ENCODE data around the gene PTPN1. TPM values are rescaled to one million over a fixed set of nuclear protein-coding genes. Genes with fewer than 3 reads are reported as not detected.

Gene PTPN1
- total and polyA plus RNA-seq, 2 donors (not counting 1 experiment from before 2014, with no cell fraction given), result 20.0 to 28.7 TPM

DNA sequence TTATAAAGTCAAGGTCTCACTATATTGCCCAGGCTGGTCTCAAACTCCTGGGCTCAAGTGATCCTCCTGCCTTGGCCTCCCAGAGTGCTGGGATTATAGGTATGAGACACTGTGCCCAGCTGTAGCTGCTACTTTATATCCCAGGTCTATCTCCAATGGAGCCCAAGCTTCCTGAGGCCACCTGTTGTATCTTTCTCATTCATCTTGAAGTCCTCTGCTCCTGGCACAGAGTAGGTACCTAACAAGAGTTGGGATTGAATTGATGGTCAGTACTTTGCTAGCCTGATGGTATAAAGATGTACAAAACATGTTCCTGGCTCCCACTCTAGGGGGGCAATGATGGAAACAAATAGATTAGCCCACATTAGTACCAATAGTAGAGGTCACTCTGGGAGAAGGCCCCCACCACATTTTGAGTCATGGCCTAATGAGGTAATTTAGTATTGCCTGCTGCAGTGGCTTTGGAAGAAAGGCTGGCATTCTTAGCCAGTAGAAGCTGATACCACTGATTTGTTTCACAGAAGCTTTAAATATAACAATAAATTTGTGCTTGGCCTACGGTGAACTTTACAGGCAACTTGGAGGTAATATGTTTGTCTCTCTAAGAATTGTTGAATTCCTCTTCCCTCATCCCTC, 5.4 kb downstream of the PTPN1 start:
- H3K9ac ChIP-seq (ENCODE audit: insufficient read depth, low read length), result no peak overlapping the region
- H3K27me3 ChIP-seq (ENCODE audit: control insufficient read depth, insufficient read depth, low read length), result no peaks in the 10 kb centered on the region
- H3K4me1 ChIP-seq (ENCODE audit: control insufficient read depth, extremely low read depth, insufficient read depth, low read length), result peaks cover 7% of the 10 kb centered on the region
- no peaks in the 10 kb centered on the region for H4K20me1 ChIP-seq (ENCODE audit: control insufficient read depth, extremely low read depth, insufficient read depth, low read length)
- H3K4me3 ChIP-seq (replicated peaks in 1 of 4; ENCODE audit: control extremely low read depth in 1 of 4, insufficient read depth in 1 of 4, low read depth in 3 of 4, low read length in 4 of 4), result no peak overlapping the region
- peak in 1 of 2 donors; percentile 50 for DNase-seq (ENCODE audit: low read depth in 2 of 2)
- no peak overlapping the region for H3K4me2 ChIP-seq (ENCODE audit: extremely low read depth, insufficient read depth, low read length)
- H3K9me3 ChIP-seq (ENCODE audit: control insufficient read depth, insufficient read depth, low read depth, low read length), result no peaks in the 10 kb centered on the region
- H2AFZ ChIP-seq (ENCODE audit: low read length), result no peak overlapping the region
- H3K79me2 ChIP-seq (ENCODE audit: control insufficient read depth, insufficient read depth, low read length), result peaks cover 99% of the 10 kb centered on the region
- H3K36me3 ChIP-seq (ENCODE audit: control insufficient read depth, insufficient read depth, low read length), result no peaks in the 10 kb centered on the region
- H3K27ac ChIP-seq (ENCODE audit: insufficient read depth, low read length), result no peak overlapping the region
- no peak for TF ChIP-seq EZH2 (IDR thresholded peaks at IDR 0.05; ENCODE audit: low read length, missing control alignments)
- TF ChIP-seq, protein P1, sequence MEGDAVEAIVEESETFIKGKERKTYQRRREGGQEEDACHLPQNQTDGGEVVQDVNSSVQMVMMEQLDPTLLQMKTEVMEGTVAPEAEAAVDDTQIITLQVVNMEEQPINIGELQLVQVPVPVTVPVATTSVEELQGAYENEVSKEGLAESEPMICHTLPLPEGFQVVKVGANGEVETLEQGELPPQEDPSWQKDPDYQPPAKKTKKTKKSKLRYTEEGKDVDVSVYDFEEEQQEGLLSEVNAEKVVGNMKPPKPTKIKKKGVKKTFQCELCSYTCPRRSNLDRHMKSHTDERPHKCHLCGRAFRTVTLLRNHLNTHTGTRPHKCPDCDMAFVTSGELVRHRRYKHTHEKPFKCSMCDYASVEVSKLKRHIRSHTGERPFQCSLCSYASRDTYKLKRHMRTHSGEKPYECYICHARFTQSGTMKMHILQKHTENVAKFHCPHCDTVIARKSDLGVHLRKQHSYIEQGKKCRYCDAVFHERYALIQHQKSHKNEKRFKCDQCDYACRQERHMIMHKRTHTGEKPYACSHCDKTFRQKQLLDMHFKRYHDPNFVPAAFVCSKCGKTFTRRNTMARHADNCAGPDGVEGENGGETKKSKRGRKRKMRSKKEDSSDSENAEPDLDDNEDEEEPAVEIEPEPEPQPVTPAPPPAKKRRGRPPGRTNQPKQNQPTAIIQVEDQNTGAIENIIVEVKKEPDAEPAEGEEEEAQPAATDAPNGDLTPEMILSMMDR (conservative IDR thresholded peaks at IDR 0.05 in 1 of 2, IDR thresholded peaks at IDR 0.05 in 1 of 2; ENCODE audit: low read depth in 1 of 2, low read length in 2 of 2), result no peak

- Histone ChIP-seq H3K4me2 (ENCODE audit: extremely low read depth, insufficient read depth, low read length) (no peak overlapping the region), H3K4me3 (replicated peaks in 1 of 4; ENCODE audit: control extremely low read depth in 1 of 4, insufficient read depth in 1 of 4, low read depth in 3 of 4, low read length in 4 of 4) (no peak overlapping the region), H3K4me1 (ENCODE audit: control insufficient read depth, extremely low read depth, insufficient read depth, low read length) (peaks cover 7% of the 10 kb centered on the region), H3K27ac (ENCODE audit: insufficient read depth, low read length) (no peak overlapping the region), H2AFZ (ENCODE audit: low read length) (no peak overlapping the region), H3K9me3 (ENCODE audit: control insufficient read depth, insufficient read depth, low read depth, low read length) (no peaks in the 10 kb centered on the region), H3K27me3 (ENCODE audit: control insufficient read depth, insufficient read depth, low read length) (no peaks in the 10 kb centered on the region), H3K9ac (ENCODE audit: insufficient read depth, low read length) (no peak overlapping the region), H3K36me3 (ENCODE audit: control insufficient read depth, insufficient read depth, low read length) (no peaks in the 10 kb centered on the region), H4K20me1 (ENCODE audit: control insufficient read depth, extremely low read depth, insufficient read depth, low read length) (no peaks in the 10 kb centered on the region), H3K79me2 (ENCODE audit: control insufficient read depth, insufficient read depth, low read length) (peaks cover 98% of the 10 kb centered on the region)
- DNase-seq (ENCODE audit: low read depth in 2 of 2), result no peak
- TF ChIP-seq EZH2 (IDR thresholded peaks at IDR 0.05; ENCODE audit: low read length, missing control alignments), result no peak
- TF ChIP-seq, protein P1 (conservative IDR thresholded peaks at IDR 0.05 in 1 of 2, IDR thresholded peaks at IDR 0.05 in 1 of 2; ENCODE audit: low read depth in 1 of 2, low read length in 2 of 2), result no peak
Measured at GRCh38 chr20:50516180-50516934, 6.2 kb downstream of the PTPN1 start.

DNA sequence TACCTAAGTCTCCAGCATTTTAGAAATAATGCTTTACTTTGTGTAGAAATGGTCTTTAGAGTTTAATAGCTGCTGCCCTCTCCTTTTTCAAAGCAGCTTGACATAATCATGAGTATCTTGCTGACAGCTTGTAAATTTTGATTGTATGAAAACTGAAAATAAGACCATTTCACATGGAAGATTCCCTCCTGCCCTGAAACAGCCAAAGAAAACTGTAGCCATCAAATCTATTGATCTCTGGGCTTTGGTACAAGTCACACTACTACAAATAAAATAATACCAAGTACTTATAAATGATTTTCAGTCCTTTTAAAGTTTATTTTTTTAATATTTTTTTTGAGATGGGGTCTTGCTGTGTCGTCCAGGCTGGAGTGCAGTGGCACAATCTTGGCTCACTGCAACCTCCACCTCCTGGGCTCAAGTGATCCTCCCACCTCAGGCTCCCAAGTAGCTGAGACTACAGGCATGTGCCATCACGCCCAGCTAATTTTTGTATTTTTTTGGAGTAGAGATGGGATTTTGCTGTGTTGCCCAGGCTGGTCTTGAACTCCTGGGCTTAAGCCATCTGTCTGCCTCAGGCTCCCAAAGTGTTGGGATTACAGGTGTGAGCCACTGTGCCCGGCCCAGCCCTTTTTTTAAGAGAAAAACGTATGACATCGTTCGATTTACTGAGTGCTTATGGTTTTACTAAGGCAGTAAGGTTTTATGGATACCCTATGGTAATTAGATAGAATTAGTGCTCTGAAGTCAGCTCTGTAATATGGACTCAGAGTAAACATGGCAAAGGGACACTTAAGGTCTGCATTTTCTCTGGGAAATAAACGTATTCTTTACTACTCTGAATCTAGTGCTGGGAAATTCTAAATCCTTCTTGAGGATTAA, 7.0 kb downstream of the PTPN1 start:
- TF ChIP-seq, protein P1 (conservative IDR thresholded peaks at IDR 0.05 in 1 of 2, IDR thresholded peaks at IDR 0.05 in 1 of 2; ENCODE audit: low read depth in 1 of 2, low read length in 2 of 2), result no peak
- no peak for TF ChIP-seq EZH2 (IDR thresholded peaks at IDR 0.05; ENCODE audit: low read length, missing control alignments)
- Histone ChIP-seq H3K27me3 (ENCODE audit: control insufficient read depth, insufficient read depth, low read length) (no peaks in the 10 kb centered on the region), H3K27ac (ENCODE audit: insufficient read depth, low read length) (no peak overlapping the region), H2AFZ (ENCODE audit: low read length) (no peak overlapping the region), H3K4me1 (ENCODE audit: control insufficient read depth, extremely low read depth, insufficient read depth, low read length) (peaks cover 7% of the 10 kb centered on the region), H4K20me1 (ENCODE audit: control insufficient read depth, extremely low read depth, insufficient read depth, low read length) (no peaks in the 10 kb centered on the region), H3K4me3 (replicated peaks in 1 of 4; ENCODE audit: control extremely low read depth in 1 of 4, insufficient read depth in 1 of 4, low read depth in 3 of 4, low read length in 4 of 4) (no peak overlapping the region), H3K79me2 (ENCODE audit: control insufficient read depth, insufficient read depth, low read length) (peaks cover 98% of the 10 kb centered on the region), H3K4me2 (ENCODE audit: extremely low read depth, insufficient read depth, low read length) (no peak overlapping the region), H3K9ac (ENCODE audit: insufficient read depth, low read length) (no peak overlapping the region), H3K36me3 (ENCODE audit: control insufficient read depth, insufficient read depth, low read length) (no peaks in the 10 kb centered on the region), H3K9me3 (ENCODE audit: control insufficient read depth, insufficient read depth, low read depth, low read length) (no peaks in the 10 kb centered on the region)
- no peak for DNase-seq (ENCODE audit: low read depth in 2 of 2)
